Stimulated activated naive CD4-positive, alpha-beta T cell (primary cell): ENCODE data around the gene EI24.

Experiments
- DNase-seq, 6 experiments: peaks; one replicate each; lab custom pipeline; 2025; lab: John Stamatoyannopoulos, UW

The EI24 gene

DNA sequence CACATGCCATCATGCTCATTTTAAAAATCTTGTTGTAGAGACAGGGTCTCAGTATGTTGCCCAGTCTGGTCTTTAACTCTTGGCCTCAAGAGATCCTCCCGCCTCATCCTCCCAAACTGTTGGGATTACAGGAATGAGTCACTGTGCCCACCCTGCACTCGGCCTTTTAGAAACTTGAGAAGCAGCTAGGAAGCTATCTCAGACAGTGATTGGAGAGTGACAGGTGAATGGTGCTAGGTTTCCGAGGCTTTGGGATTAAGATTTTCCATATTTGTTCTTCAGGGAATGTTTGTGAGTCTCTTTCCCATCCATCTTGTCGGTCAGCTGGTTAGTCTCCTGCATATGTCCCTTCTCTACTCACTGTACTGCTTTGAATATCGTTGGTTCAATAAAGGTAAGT is 10.5 kb downstream of the EI24 start:
- DNase-seq = no peak

DNA sequence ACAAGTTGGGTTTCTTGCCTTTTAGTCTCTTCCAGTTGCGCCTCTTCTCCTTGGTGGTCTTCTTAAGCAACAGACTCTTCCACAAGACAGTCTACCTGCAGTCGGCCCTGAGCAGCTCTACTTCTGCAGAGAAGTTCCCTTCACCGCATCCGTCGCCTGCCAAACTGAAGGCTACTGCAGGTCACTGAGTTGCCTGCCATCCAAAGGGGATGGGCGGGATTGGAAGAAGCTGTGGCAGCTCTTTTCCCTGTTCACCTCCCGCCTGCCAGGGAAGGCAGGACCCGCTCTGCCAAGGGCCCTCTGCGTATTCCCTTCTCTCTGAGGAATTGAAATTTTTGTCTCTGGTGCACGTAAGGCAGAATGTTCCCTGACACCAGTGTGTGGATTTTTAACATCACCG is 14.2 kb downstream of the EI24 start:
- DNase-seq = no peak

DNA sequence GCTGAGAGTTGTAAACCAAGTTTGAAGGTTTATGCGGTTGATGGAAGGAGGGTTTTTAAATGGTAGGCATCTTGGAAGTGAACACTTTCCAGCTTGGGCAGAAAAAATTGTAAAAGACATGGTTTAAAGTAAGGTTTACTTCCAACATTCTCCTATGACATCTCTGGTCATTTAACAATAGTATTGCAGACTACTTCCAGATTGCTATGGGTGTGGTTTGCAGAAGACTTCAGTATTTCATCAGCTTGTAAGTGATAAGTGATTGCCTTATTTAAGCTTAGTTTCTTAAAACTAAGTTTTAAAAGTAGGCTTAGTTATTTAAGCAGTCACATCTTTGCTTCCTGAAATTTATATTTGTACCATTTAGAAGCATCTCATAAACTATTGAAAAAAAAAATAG is 16.2 kb downstream of the EI24 start:
- DNase-seq = no peak

DNA sequence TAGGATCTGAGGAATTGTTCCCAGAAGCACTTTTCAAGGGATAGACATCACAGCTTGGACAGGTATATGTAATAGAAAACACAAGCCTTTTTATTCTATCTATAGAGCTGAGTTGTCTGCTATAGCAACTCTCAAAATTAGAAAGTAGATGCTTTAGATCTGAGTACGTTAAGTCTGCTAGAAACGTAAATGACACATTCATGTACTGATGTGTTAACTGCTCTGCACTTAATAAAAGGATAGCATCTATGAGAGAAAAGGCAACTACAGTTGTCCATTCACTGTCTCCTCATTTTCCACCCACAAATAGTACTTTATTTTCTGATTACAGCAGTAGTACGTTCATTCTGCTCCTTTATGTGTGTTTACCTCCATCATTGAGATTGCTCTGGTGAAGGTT is 17.3 kb downstream of the EI24 start:
- DNase-seq = no peak

DNA sequence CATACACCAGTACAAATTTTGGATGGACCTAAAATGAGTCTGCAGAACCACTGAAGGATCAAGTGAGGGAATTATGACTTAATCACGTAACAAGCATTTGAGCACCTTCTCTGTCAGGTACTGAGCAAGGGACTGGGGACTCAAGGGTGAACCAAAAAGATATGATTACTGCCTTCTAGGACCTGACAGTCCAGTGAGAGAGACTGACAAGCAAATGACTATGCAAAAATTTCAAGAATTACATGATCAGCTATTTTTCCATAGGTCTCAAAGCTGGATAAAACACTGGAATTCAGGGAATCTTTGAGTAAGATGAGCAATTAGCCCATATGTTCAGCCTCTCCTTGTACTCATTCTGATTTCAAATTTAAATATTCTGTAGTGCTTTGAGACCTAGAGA is 18.2 kb downstream of the EI24 start:
- no peak for DNase-seq

DNA sequence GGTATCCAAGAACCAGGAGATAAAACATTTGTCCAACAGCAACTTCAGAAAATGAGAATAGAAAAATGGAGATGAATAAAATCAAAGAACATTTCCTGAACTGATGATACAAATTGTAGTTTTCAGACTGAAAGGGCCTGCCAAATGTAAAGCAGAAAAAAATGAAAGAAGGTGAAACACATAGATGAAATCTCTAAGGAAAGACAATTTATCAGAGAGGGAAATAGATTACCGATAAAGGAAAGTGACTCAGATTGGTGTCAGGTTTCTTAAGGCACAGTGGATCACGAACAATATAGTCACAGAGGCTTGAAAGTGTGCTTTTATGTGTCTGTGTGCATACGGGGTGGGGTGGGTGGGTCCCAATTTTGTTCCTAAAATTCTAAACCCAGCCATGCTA is 19.2 kb downstream of the EI24 start:
- no peak for DNase-seq

DNA sequence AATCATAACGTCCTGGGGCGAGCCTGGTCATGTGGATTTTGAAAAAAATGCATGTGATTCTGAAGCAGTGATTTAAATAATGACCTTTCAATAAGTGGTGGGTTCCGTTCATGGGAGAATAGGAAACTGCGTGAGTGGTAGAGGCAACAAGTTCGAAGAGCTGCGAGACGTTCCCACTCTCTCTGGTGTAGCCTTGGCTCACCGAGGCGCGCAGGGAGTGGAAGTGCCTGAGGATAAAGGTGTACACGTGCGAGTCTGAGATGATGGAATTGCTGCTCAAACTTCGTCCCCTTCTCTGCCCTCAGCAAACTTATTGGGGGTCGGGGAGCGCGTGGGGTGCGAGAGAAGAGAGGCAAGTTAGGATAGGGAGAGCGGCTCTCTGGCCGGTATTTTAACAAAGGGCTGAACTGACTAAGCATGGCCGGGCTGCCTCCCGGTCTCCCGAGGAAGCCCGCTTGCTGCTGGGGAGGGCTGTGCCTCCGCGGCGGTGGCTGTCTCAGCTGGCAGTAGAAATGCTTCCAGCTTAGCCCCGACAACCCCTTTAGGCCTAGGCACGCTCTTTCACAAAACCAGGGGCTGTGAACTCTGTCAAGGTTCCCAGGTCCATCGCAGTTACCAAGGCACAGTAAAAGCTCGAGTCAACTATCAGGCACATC is 22.5 kb downstream of the EI24 start:
- DNase-seq = peak in 2 of 6 experiments; percentile 17 to 33

DNA sequence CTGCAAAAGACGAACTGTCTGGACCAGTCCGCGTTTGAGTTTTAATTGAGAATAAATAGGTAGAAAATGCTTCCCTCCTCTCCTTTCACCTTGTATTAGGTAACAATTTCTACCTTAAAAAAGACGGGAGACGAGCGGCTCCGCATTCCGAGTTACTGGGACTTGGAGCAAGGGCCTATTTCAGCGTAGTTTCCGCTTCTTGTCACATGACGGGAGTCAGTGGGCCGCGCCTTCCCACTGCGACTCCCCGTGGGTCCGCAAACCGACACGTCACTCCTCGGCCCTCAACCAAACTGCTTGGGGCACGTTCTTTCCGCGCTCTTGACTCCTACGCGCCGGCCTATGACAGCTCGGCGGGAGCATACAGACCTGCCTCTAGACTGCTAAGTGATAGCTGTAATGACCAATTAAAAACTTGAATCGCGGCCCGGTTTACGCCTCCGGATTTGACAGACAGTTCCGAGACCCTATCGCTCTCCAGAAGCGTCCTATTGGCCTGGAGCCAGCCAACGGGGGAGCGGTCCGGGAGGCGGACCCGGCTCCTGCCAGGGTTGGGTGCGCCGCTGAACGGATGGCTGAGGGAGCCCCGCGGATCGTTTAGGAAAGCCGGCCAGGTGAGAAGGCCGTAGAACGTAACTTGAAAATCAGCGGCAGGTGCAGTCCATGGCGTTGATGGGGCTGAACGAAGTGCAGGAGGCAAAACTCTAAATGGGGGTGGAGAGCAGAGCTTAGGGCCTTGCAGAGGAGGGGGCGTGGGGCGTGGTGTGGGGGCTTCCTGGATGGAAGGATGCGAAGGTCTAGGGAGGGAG is 23.2 kb downstream of the EI24 start, which contains the start of gene STT3A:
STT3A (plus strand) TSS at position 548 of the 809 bp plus-strand sequence. CDS start 3,064 bp downstream, outside the sequence.
- DNase-seq = peak; percentile 95 to 99 (median 98)

DNA sequence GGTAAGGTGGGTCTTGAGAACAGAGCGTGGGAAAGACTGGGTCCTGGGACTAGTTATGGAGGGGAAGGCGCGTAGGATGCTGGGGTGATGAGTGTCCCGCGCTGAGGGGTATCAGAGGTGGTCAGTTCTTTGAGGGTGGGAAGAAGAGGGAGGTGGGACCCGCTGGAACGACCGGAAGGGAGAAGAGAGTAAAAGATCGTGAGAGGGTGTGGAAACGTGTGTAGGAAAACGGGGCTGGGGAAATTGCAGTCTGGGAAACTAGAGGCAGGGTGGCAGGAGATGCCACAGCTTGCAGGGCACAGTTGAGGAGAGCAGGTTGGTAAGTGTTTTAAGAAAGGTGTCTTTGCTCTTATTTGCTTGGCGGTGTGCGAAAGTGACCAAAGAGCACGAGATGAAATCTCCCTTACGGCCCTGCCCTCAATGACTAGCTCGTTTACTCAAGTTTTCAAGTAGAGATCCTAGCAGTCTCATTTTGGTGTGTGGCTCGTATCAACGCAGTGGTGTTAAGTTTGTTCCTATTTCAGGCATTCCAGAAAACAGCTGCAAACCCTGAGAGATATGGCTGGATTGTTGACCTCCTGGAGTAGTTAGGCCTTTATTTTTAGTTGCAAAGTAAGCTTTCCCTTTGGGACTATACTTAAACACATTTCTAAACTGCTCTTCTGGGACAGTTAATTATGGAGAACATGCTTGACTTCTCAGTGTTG is 24.0 kb downstream of the EI24 start:
- DNase-seq = peak in 1 of 6 experiments; percentile 25

DNA sequence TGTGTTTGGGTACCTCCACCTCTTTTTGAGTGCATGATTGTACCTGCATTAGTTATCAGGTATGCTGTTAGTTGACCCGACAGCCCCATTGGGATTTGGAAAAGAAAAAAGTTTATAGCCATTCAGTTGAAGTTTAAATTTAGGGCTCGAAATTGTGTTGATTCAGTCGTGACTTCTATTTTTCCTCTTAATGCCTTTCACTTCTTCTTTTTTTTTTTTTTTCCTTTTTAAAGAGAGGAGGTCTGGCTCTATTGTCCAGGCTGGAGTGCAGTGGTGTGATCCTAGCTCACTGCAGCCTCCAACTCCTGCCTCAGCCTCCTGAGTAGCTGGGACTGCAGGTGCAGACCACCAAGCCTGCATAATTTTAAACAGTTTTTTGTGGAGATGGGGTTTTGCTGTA is 25.7 kb downstream of the EI24 start:
- no peak for DNase-seq

DNA sequence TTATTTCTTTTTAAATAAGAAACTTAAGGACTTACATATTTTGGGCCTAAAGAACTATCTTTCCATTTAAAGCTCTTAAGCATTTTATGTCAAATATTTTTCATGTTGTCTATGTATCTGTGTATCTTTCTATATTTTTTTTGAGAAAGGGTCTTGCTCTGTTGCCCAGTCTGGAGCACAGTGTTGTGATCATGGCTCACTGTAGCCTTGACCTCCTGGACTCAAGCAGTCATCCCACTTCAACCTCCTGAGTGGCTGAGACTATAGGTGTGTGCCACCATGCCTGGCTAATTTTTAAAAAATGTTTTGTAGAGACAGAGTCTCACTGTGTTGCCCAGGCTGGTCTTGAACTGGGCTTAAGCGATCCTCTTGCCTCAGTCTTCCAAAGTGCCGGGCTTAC is 31.4 kb downstream of the EI24 start:
- no peak for DNase-seq

DNA sequence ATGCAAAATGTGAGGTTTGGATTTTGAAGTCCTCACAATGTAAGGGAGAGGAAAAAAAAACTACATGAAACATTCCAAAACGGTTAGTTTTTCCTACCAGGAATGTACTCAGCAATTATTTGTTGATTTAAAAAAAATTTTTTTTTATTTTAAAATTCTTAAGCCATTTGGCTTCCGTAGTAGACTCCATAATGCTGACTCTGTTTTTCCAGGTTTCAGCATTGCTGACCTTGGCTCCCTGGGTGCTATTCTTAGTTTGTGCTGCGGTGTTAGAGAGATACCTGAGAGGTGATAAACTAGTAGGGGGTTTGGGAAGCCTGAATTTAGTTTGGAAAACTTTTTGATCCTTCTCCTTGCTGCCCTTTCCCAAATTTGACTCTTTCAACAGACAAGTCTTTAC is 33.9 kb downstream of the EI24 start:
- DNase-seq = no peak

DNA sequence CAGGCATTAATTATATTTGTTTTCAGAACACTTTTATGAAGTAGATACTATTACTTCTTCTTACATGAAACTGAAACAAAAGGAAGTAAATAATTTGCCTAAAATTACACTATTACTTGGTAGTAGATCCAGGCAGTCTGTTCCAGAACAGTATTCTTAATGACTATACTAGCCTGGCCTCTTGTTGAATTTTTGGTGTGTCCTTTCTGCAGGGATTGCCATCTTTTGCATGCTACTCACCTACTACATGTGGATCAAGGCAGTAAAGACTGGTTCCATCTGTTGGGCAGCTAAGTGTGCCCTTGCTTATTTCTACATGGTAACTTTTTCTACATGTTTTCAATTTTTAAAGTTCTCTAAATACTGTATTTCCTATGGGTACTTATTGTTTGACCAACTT is 36.1 kb downstream of the EI24 start:
- DNase-seq = no peak

DNA sequence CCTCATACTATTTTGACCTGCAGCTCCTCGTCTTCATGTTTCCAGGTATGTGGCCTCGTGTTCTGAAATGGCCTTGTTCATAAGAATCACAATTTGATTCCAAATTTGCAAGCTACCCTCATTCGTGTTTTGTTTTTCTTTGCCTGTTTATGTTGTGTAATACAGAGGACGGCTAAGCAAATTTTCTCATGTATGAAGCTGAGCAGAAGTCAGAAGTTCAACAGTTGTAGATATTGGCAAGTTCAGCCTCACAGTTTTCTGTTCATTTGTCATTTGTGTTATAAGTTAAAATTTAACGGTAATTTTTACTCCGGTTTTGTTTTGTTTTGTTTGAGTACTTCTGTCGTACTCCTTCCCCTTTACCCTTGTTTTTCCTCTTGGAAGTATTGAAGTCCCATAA is 40.3 kb downstream of the EI24 start:
- no peak for DNase-seq

DNA sequence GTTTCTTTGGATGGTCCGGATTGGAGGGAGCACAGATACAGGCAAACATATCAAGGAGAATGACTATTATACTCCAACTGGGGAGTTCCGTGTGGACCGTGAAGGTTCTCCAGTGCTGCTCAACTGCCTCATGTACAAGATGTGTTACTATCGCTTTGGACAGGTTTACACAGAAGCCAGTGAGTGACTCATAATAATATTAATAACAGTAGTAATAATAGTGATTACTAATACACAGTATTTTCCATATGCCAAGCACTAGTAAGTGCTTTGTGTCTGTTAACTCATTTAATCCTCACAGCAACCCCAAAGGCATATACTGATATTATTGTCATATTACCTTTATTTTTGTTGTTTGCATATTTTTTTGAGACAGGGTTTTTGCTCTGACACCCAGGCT is 49.1 kb downstream of the EI24 start:
- no peak for DNase-seq

DNA sequence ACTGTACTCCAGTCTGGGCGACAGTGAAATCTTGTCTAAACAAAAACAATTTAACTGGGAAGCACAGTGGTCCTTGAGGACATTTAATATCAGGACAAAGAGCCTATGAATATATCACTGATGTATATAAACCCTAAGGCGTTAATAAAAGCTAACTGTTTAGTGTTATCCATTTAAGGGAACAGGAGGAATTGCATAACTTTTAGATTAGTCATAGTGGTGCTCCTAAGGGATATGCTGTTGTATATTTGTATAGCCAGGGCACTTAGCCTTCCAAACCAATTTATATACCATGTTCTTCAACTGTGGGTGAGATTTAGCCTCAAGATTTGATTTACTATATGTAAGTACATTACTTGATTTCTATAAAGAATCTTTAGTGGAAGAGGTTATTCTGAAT is 52.7 kb downstream of the EI24 start:
- no peak for DNase-seq

DNA sequence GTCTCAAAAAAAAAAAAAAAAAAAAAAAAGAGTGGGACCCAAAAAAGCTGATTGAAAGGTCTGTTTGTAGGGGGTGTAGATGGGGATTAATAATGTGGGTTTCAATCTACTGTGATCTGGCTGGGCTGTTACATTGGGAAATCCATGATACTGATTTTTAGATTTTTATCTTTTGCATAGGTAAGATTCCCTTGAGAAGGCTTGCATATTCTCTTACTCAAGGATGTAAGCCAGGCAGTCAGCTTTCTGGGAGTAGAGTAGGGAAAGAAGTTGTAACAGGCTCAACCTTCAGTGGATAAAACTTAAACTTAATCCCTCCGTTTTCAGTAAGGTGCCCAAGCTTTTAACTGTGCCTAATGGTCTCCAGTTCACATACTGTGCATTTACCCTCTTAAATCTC is 53.8 kb downstream of the EI24 start:
- no peak for DNase-seq

DNA sequence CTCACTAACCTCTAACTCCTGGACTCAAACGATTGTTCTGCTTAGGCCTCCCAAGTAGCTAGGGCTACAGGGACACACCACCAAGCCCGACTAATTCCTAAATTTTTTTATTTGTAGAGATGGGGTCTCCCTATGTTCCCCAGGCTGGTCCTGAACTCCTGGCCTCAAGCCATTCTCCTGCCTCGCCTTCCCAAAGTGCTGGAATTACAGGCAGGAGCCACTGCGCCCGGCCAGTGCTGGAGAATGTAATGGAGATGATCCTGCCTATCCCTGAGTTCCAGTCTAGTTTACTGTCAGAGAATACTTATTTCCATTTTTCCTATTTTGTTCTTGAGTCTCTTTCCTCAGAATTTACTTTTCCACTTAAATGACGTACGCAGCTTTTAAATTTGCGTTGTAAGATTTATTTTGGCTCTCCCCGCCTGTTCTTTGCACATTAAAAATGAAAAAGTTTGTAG is 55.5 kb downstream of the EI24 start, which contains the start of gene CHEK1:
CHEK1 (plus strand) TSS at position 408 of the 458 bp plus-strand sequence. CDS start 1,606 bp downstream, outside the sequence.
- DNase-seq = no peak

DNA sequence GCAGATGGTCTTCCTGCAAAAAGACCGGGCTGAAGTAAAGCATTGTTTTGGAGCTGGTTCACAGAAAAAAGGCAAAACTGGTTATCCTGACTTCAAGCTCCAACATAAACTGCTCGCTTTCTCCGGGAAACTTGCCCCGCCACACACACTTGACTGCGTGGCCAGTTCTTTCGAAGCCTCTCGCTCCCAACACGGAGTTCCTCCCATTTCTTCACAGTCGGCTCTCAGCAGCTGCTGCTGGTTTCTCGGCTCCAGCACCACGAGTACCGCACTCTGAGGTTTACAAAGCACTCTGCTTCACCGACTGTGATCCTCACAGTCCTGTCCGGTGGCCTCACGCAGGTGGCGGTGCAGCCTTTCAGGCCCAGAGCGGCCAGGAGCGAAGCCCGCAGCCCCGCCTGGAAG is 56.0 kb downstream of the EI24 start:
- DNase-seq = no peak

DNA sequence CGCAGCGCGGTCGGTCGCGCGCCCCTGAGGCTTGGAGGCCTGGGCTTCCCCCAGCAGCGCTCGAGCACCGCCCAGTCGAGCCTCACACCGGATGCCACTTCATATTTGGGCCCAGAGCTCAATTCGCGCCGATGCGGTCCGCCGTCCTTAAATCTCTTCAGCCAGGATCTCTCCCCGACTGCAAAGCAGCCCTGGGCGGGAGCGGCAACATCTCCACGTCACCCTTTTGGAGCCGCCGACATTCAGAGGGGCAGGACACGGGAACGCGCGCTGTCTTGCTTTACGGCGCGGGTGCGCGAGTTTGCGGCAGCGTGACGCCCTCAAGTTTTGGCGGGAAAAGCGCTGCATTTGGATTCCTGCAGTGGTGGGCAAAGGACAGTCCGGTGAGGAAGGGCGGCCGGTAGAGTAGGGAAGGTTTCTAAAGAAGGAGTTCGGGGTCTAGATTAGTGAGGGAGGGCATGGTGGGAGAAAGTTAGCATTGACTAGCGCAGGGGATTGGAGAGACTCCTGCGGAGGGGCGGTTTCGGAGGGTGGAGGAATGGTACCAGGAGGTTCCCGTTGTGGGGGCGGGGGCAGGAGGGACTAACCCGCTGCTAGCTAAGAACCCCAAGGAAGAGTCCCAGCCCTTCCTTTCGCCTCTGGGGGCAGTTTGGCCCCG is 56.5 kb downstream of the EI24 start:
- peak; percentile 66 to 88 (median 84) for DNase-seq

DNA sequence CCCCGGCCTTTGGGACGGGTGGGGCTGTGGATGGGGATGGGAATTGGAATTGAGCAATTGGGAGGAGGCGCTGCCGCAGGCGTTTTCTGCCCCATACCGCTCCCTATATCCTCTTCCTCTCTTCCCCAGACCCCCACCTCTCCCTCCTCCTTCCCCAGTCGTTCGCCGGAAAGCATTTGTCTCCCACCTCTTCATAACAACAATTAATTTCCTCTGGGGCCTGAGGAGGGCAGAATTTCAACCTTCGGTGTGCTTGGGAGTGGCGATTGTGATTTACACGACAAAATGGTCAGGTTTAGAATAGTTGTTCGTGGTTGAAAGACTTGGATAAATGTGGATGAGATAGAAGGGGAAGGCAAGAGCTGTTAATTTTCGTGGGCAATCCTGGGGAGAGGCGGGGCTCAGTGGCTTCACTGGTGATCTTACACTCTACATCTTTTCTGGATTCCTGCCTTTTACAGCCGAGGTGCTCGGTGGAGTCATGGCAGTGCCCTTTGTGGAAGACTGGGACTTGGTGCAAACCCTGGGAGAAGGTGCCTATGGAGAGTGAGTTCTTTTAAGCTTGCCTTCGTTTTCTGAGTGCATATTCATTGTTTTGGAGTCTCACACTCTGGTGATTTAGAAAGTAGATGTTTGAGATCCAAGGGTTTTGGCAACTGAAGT is 57.1 kb downstream of the EI24 start:
- peak in 3 of 6 experiments; percentile 13 to 42 (median 34) for DNase-seq
